ENCODE data around the gene MTSS2. TPM values are rescaled to one million over a fixed set of nuclear protein-coding genes. Genes with fewer than 3 reads are reported as not detected.

MTSS2 gene
- total and polyA plus RNA-seq, 2 experiments from 2014 or later = 1.6 to 19.6 TPM

DNA sequence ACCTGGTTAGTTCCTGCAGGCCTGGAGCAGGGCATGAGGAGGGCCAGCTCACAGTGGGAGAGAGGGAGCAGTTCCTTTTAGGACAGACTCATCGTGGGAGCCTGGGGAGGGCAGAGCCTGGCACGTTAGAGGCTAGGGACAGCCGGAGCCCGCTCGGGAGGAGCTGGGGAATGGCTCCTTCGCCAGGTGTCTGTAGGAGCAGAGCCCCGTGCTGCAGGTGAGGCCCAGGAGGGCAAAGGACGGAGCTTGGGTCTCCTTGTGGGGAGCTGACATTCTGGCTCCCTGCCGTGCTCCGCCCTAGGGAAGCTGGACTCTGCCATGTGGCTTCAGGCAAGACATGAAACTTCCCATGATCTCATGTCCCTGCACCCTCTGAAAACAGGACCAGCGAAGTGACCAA, 18.7 kb upstream of the MTSS2 start (continued):
- no peak for TF ChIP-seq JUNB (IDR thresholded peaks at IDR 0.05; ENCODE audit: unreplicated experiment)

DNA sequence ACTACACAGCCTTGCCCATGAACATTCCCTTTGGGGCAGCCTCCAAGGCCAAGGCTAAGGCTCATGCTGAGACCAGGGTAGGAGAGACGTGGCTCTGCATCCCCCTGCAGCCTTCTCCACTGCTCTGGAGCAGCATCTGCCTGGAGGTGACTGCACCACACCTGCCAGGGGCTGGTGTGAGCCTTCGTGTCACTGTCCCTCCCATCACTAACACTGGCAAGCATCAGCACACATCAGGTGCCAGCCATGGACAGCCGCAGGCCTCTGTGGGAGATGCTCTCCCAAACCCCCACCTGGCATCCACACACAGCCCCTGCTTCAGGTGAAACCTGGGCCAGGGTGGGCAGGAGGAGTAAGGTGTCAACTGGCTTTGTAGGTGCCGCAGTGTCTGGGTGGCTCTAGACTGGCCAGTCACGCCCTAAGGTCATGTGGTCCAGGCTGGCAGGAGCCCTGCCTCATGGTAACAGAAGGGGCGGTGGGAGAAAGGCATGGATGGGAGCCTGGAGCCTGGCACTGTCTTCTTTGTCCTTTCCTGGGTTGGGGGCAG, 18.1 kb upstream of the MTSS2 start:
- H3K27me3 ChIP-seq (ENCODE audit: insufficient read depth) = no peaks in the 10 kb centered on the region
- no peak for DNase-seq (ENCODE audit: low spot score)
- no peaks in the 10 kb centered on the region for H3K9me2 ChIP-seq (ENCODE audit: insufficient read depth)
- peaks cover 46% of the 10 kb centered on the region for H3K4me1 Mint-ChIP-seq
- H3K27ac ChIP-seq (ENCODE audit: low read depth) = 0 out of 2 replicates have a peak overlapping the region, but pooled peaks have one; percentile 59
- H3K4me2 ChIP-seq = no peak overlapping the region
- H3K36me3 ChIP-seq (ENCODE audit: insufficient read depth) = no peaks in the 10 kb centered on the region
- H3K27me3 Mint-ChIP-seq (ENCODE audit: insufficient read depth, low read depth, poor library complexity) = peaks cover 26% of the 10 kb centered on the region
- H3K9me3 Mint-ChIP-seq = no peaks in the 10 kb centered on the region; the same call in 2 of the 3 replicates
- H3K36me3 Mint-ChIP-seq (ENCODE audit: low read depth) = no peaks in the 10 kb centered on the region; the same call in 2 of the 3 replicates
- H3K4me3 ChIP-seq = no peak overlapping the region
- no peak overlapping the region for H2AFZ ChIP-seq
- H3K4me1 ChIP-seq (ENCODE audit: insufficient read depth) = peaks cover 7% of the 10 kb centered on the region; the same call in 1 of the 2 replicates
- no peak overlapping the region for H3K27ac Mint-ChIP-seq
- no peaks in the 10 kb centered on the region for H3F3A ChIP-seq (replicated peaks; ENCODE audit: low read depth)
- no peak for ATAC-seq
- H3K4me3 Mint-ChIP-seq = no peak overlapping the region
- H3K79me2 ChIP-seq (replicated peaks; ENCODE audit: insufficient read depth) = no peaks in the 10 kb centered on the region
- H4K20me1 ChIP-seq (replicated peaks; ENCODE audit: insufficient read depth) = no peaks in the 10 kb centered on the region
- TF ChIP-seq, protein P1, sequence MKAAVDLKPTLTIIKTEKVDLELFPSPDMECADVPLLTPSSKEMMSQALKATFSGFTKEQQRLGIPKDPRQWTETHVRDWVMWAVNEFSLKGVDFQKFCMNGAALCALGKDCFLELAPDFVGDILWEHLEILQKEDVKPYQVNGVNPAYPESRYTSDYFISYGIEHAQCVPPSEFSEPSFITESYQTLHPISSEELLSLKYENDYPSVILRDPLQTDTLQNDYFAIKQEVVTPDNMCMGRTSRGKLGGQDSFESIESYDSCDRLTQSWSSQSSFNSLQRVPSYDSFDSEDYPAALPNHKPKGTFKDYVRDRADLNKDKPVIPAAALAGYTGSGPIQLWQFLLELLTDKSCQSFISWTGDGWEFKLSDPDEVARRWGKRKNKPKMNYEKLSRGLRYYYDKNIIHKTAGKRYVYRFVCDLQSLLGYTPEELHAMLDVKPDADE (IDR thresholded peaks at IDR 0.05) = no peak
- TF ChIP-seq EZH2phosphoT487 (IDR thresholded peaks at IDR 0.05; ENCODE audit: unreplicated experiment) (no peak), CREB1 (CRISPR knock-in tag; IDR thresholded peaks at IDR 0.05; ENCODE audit: low read depth) (no peak), JUNB (IDR thresholded peaks at IDR 0.05; ENCODE audit: unreplicated experiment) (no peak), EZH2 (IDR thresholded peaks at IDR 0.05; ENCODE audit: low read depth, unreplicated experiment) (no peak), POLR2AphosphoS5 (IDR thresholded peaks at IDR 0.05; ENCODE audit: low read depth) (no peak), STAT1 (IDR thresholded peaks at IDR 0.05; ENCODE audit: unreplicated experiment) (no peak), REST (IDR thresholded peaks at IDR 0.05; ENCODE audit: unreplicated experiment) (no peak), ZNF331 (CRISPR knock-in tag; IDR thresholded peaks at IDR 0.05; ENCODE audit: low read depth) (no peak), CTCF (conservative IDR thresholded peaks at IDR 0.05; ENCODE audit: low read depth in 2 of 2) (no peak)
- TF ChIP-seq, protein P2, sequence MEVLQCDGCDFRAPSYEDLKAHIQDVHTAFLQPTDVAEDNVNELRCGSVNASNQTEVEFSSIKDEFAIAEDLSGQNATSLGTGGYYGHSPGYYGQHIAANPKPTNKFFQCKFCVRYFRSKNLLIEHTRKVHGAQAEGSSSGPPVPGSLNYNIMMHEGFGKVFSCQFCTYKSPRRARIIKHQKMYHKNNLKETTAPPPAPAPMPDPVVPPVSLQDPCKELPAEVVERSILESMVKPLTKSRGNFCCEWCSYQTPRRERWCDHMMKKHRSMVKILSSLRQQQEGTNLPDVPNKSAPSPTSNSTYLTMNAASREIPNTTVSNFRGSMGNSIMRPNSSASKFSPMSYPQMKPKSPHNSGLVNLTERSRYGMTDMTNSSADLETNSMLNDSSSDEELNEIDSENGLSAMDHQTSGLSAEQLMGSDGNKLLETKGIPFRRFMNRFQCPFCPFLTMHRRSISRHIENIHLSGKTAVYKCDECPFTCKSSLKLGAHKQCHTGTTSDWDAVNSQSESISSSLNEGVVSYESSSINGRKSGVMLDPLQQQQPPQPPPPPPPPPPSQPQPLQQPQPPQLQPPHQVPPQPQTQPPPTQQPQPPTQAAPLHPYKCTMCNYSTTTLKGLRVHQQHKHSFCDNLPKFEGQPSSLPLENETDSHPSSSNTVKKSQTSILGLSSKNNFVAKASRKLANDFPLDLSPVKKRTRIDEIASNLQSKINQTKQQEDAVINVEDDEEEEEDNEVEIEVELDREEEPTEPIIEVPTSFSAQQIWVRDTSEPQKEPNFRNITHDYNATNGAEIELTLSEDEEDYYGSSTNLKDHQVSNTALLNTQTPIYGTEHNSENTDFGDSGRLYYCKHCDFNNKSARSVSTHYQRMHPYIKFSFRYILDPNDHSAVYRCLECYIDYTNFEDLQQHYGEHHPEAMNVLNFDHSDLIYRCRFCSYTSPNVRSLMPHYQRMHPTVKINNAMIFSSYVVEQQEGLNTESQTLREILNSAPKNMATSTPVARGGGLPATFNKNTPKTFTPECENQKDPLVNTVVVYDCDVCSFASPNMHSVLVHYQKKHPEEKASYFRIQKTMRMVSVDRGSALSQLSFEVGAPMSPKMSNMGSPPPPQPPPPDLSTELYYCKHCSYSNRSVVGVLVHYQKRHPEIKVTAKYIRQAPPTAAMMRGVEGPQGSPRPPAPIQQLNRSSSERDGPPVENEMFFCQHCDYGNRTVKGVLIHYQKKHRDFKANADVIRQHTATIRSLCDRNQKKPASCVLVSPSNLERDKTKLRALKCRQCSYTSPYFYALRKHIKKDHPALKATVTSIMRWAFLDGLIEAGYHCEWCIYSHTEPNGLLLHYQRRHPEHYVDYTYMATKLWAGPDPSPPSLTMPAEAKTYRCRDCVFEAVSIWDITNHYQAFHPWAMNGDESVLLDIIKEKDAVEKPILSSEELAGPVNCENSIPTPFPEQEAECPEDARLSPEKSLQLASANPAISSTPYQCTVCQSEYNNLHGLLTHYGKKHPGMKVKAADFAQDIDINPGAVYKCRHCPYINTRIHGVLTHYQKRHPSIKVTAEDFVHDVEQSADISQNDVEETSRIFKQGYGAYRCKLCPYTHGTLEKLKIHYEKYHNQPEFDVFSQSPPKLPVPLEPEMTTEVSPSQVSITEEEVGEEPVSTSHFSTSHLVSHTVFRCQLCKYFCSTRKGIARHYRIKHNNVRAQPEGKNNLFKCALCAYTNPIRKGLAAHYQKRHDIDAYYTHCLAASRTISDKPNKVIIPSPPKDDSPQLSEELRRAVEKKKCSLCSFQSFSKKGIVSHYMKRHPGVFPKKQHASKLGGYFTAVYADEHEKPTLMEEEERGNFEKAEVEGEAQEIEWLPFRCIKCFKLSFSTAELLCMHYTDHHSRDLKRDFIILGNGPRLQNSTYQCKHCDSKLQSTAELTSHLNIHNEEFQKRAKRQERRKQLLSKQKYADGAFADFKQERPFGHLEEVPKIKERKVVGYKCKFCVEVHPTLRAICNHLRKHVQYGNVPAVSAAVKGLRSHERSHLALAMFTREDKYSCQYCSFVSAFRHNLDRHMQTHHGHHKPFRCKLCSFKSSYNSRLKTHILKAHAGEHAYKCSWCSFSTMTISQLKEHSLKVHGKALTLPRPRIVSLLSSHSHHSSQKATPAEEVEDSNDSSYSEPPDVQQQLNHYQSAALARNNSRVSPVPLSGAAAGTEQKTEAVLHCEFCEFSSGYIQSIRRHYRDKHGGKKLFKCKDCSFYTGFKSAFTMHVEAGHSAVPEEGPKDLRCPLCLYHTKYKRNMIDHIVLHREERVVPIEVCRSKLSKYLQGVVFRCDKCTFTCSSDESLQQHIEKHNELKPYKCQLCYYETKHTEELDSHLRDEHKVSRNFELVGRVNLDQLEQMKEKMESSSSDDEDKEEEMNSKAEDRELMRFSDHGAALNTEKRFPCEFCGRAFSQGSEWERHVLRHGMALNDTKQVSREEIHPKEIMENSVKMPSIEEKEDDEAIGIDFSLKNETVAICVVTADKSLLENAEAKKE (CRISPR knock-in tag; IDR thresholded peaks at IDR 0.05) = no peak

Data from GM23338 (cell line).